ENCODE data around the gene PCSK5. TPM values are rescaled to one million over a fixed set of nuclear protein-coding genes. Genes with fewer than 3 reads are reported as not detected.

PCSK5 gene
- total RNA-seq, 2 donors from 2014 or later: 2.5 to 3.5 TPM

- Histone ChIP-seq H3K27me3 (ENCODE audit: control insufficient read depth, insufficient read depth, low read length, poor library complexity, severe bottlenecking) (no peaks in the 10 kb centered on the region), H3K36me3 (ENCODE audit: control insufficient read depth, insufficient read depth, low read length) (no peaks in the 10 kb centered on the region), H3K4me1 (ENCODE audit: control insufficient read depth, insufficient read depth, low read length) (no peaks in the 10 kb centered on the region), H3K27ac (ENCODE audit: low read depth, low read length) (no peak overlapping the region), H3K9ac (ENCODE audit: extremely low read depth, low read length, poor library complexity, severe bottlenecking) (no peak overlapping the region), H3K4me3 (ENCODE audit: low read length) (no peak overlapping the region), H3K9me3 (ENCODE audit: control insufficient read depth, low read length) (no peaks in the 10 kb centered on the region)
- 92% methylated on average over 1 of the region's 1 CpG; no CpG with 5 or more reads in 1 of the 2 experiments for WGBS, 2 experiments (ENCODE audit: insufficient coverage in 1 of 2, insufficient read length in 1 of 2)
- no peak for DNase-seq
- Mint-ChIP-seq H3K36me3 (ENCODE audit: low read depth) (no peaks in the 10 kb centered on the region), H3K4me3 (no peak overlapping the region), H3K27ac (no peak overlapping the region), H3K27me3 (ENCODE audit: insufficient read depth) (peaks cover 4% of the 10 kb centered on the region), H3K4me1 (peaks cover 2% of the 10 kb centered on the region), H3K9me3 (no peaks in the 10 kb centered on the region)
- no peak for TF ChIP-seq CTCF (conservative IDR thresholded peaks at IDR 0.05)
Measured at GRCh38 chr9:76245518-76245917, 355.0 kb downstream of the PCSK5 start.

- no peak overlapping the region for H3K27ac ChIP-seq (ENCODE audit: low read depth, low read length)
- H3K36me3 ChIP-seq (ENCODE audit: control insufficient read depth, insufficient read depth, low read length): no peaks in the 10 kb centered on the region
- H3K27me3 Mint-ChIP-seq (ENCODE audit: insufficient read depth): no peaks in the 10 kb centered on the region
- H3K9me3 Mint-ChIP-seq: no peaks in the 10 kb centered on the region
- H3K4me3 ChIP-seq (ENCODE audit: low read length): no peak overlapping the region
- H3K27me3 ChIP-seq (ENCODE audit: control insufficient read depth, insufficient read depth, low read length, poor library complexity, severe bottlenecking): no peaks in the 10 kb centered on the region
- no peak overlapping the region for H3K4me3 Mint-ChIP-seq
- no peaks in the 10 kb centered on the region for H3K9me3 ChIP-seq (ENCODE audit: control insufficient read depth, low read length)
- WGBS, 2 experiments (ENCODE audit: insufficient coverage in 1 of 2, insufficient read length in 1 of 2): 94 to 100% methylated on average over 6 to 9 of the region's 9 CpGs
- TF ChIP-seq CTCF (conservative IDR thresholded peaks at IDR 0.05): no peak
- H3K9ac ChIP-seq (ENCODE audit: extremely low read depth, low read length, poor library complexity, severe bottlenecking): no peak overlapping the region
- H3K4me1 Mint-ChIP-seq: peaks cover 2% of the 10 kb centered on the region
- no peak overlapping the region for H3K27ac Mint-ChIP-seq
- no peak for DNase-seq
- H3K36me3 Mint-ChIP-seq (ENCODE audit: low read depth): no peaks in the 10 kb centered on the region
- H3K4me1 ChIP-seq (ENCODE audit: control insufficient read depth, insufficient read depth, low read length): no peaks in the 10 kb centered on the region
Measured at GRCh38 chr9:76246680-76247079, 356.2 kb downstream of the PCSK5 start.

- H3K27ac Mint-ChIP-seq: no peak overlapping the region
- H3K9ac ChIP-seq (ENCODE audit: extremely low read depth, low read length, poor library complexity, severe bottlenecking): no peak overlapping the region
- H3K27ac ChIP-seq (ENCODE audit: low read depth, low read length): no peak overlapping the region
- no peak overlapping the region for H3K4me3 Mint-ChIP-seq
- no peaks in the 10 kb centered on the region for H3K9me3 Mint-ChIP-seq
- DNase-seq: no peak
- peaks cover 2% of the 10 kb centered on the region for H3K4me1 Mint-ChIP-seq
- H3K36me3 Mint-ChIP-seq (ENCODE audit: low read depth): no peaks in the 10 kb centered on the region
- no peaks in the 10 kb centered on the region for H3K9me3 ChIP-seq (ENCODE audit: control insufficient read depth, low read length)
- H3K27me3 Mint-ChIP-seq (ENCODE audit: insufficient read depth): no peaks in the 10 kb centered on the region
- no peak for TF ChIP-seq CTCF (conservative IDR thresholded peaks at IDR 0.05)
- no peaks in the 10 kb centered on the region for H3K27me3 ChIP-seq (ENCODE audit: control insufficient read depth, insufficient read depth, low read length, poor library complexity, severe bottlenecking)
- H3K4me3 ChIP-seq (ENCODE audit: low read length): no peak overlapping the region
- no peaks in the 10 kb centered on the region for H3K36me3 ChIP-seq (ENCODE audit: control insufficient read depth, insufficient read depth, low read length)
- WGBS, 2 experiments (ENCODE audit: insufficient coverage in 1 of 2, insufficient read length in 1 of 2): 97% methylated on average over 2 of the region's 2 CpGs; no CpG with 5 or more reads in 1 of the 2 experiments
- H3K4me1 ChIP-seq (ENCODE audit: control insufficient read depth, insufficient read depth, low read length): no peaks in the 10 kb centered on the region
Measured at GRCh38 chr9:76247426-76247825, 357.0 kb downstream of the PCSK5 start.

All from endodermal cell (in vitro differentiated cells).